K562 (cell line): Measurements from ENCODE around the gene AP3B1. TPM values are rescaled to one million over a fixed set of nuclear protein-coding genes. Genes with fewer than 3 reads are reported as not detected.

ENCODE experiments used
- ATAC-seq: fragments of 200-7000 bp; cut with Tn5 transposase; 3 replicates; pipeline ENCODE4 v1.9.1; 2020; ENCODE audit warnings: moderate library complexity
- BruUV-seq: library from RNA; stranded (reverse); fragments of 400-500 nt; replicated peaks from 2 replicates; lab custom pipeline; 2021; lab: Mats Ljungman, UMichigan
- CTCF ChIA-PET: fragments of 300-600 bp; formaldehyde crosslinking; extraction: SDS; loops from one replicate; lab custom pipeline; 2021; ENCODE audit warnings: low intra/inter-chr PET ratio; lab: Yijun Ruan, JAX
- POLR2A ChIA-PET: fragments of 300-600, 350-650 bp; sonication (Branson Sonifier 250); formaldehyde crosslinking; extraction: SDS; loops from one replicate; lab custom pipeline; 2021; ENCODE audit warnings: antibody characterized with exemption, inconsistent platforms; lab: Yijun Ruan, JAX
- DNase-seq, 4 experiments: peaks; one replicate each; pipeline versions ENCODE4 v3.0.0 to v3.0.0-alpha.2; 2011 to 2018; ENCODE audit warnings: low spot score in 3 of 4, mixed read lengths in 3 of 4; ENCODE audit errors: extremely low read depth in 1 of 4
- FAIRE-seq: peaks from 2 replicates; lab custom pipeline; 2011; peaks lifted over from hg19 to GRCh38; lab: Jason Lieb, UNC
- H2AFZ ChIP-seq: 2 replicates; pipeline ENCODE4 v1.6.0; 2011; ENCODE audit warnings: low read depth, low read length, control low read depth, inconsistent platforms
- H3K27ac ChIP-seq: fragments of 200-600 bp; 3 replicates; pipeline ENCODE4 v1.8.0; 2011; ENCODE audit warnings: low read depth, mild to moderate bottlenecking, control low read depth, inconsistent platforms, low read length, moderate library complexity, mixed read lengths; ENCODE audit errors: extremely low read depth
- H3K27me3 ChIP-seq, 2 experiments: fragments of 300-600 bp in 1 of 2; 2 replicates in 1 of 2; 3 replicates in 1 of 2; pipeline versions ENCODE4 v1.6.0 to v1.8.0; 2011; ENCODE audit warnings: inconsistent platforms in 2 of 2, low read length in 2 of 2, mild to moderate bottlenecking in 1 of 2, mixed read lengths in 1 of 2, moderate library complexity in 1 of 2; ENCODE audit not compliant: control insufficient read depth in 2 of 2, insufficient read depth in 2 of 2
- H3K36me3 ChIP-seq: fragments of 300-600 bp; 3 replicates; pipeline ENCODE4 v1.8.0; 2011; ENCODE audit warnings: mild to moderate bottlenecking, low read length, inconsistent platforms; ENCODE audit not compliant: control insufficient read depth, insufficient read depth
- H3K4me1 ChIP-seq, 2 experiments: fragments of 200-600 bp in 1 of 2; replicated peaks in 1 of 2; 2 replicates in 1 of 2; 3 replicates in 1 of 2; pipeline versions ENCODE4 v1.5.1 to v1.8.0; 2011; ENCODE audit warnings: inconsistent platforms in 2 of 2, low read length in 2 of 2, mild to moderate bottlenecking in 1 of 2, mixed read lengths in 1 of 2, moderate library complexity in 1 of 2; ENCODE audit not compliant: control insufficient read depth in 2 of 2, insufficient read depth in 2 of 2
- H3K4me2 ChIP-seq: 2 replicates; pipeline ENCODE4 v1.6.1; 2011; ENCODE audit warnings: low read length, control low read depth, inconsistent platforms, mixed read lengths; ENCODE audit not compliant: insufficient read depth
- H3K4me3 ChIP-seq: fragments of 200-600 bp; sonication (generic), shearing (Covaris generic); 2 replicates; pipeline ENCODE4 v1.5.1; 2016; ENCODE audit warnings: control low read depth, inconsistent platforms
- H3K79me2 ChIP-seq: fragments of 200-600 bp; 3 replicates; pipeline ENCODE4 v1.8.0; 2011; ENCODE audit warnings: low read length, inconsistent platforms; ENCODE audit not compliant: control insufficient read depth, insufficient read depth
- H3K9ac ChIP-seq, 2 experiments: 2 replicates each; pipeline versions ENCODE4 v1.6.0 to v1.6.1; 2011; ENCODE audit warnings: low read depth in 2 of 2, low read length in 2 of 2, control low read depth in 1 of 2, inconsistent platforms in 1 of 2, mild to moderate bottlenecking in 1 of 2, mixed read lengths in 1 of 2; ENCODE audit not compliant: insufficient read depth in 1 of 2
- H3K9me1 ChIP-seq: one replicate; pipeline ENCODE4 v1.6.0; 2011; ENCODE audit warnings: inconsistent platforms, mild to moderate bottlenecking, low read length, moderate library complexity; ENCODE audit not compliant: control insufficient read depth, insufficient read depth
- H3K9me3 ChIP-seq: replicated peaks from 2 replicates; pipeline ENCODE4 v1.5.1; 2011; ENCODE audit warnings: low read depth, low read length, inconsistent platforms; ENCODE audit not compliant: control insufficient read depth, insufficient read depth
- H4K20me1 ChIP-seq: replicated peaks from 2 replicates; pipeline ENCODE4 v1.6.1; 2011; ENCODE audit warnings: low read length, inconsistent platforms, mixed read lengths; ENCODE audit not compliant: control insufficient read depth, insufficient read depth
- HMBOX1 ChIP-seq: sonication (generic); IDR thresholded peaks from 2 replicates; pipeline ENCODE4 v1.6.1; 2016
- HNRNPK ChIP-seq: fragments of 200-400 bp; formaldehyde crosslinking; IDR thresholded peaks from one replicate; pipeline ENCODE4 v1.6.1; 2018; ENCODE audit warnings: mild to moderate bottlenecking, low read depth, low read length; ENCODE audit not compliant: poor library complexity, severe bottlenecking
- MBD1 ChIP-seq: fragments of 250-450 bp; sonication (Bioruptor Pico); IDR thresholded peaks from 2 replicates; pipeline ENCODE4 v1.8.0; 2022; ENCODE audit warnings: inconsistent platforms
- NFRKB ChIP-seq: fragments of 450-650 bp; IDR thresholded peaks from 2 replicates; pipeline ENCODE4 v1.6.1; 2016; ENCODE audit warnings: low read depth
- NKRF ChIP-seq: fragments of 450-650 bp; IDR thresholded peaks from 2 replicates; pipeline ENCODE4 v1.6.1; 2016; ENCODE audit warnings: borderline replicate concordance
- WGBS: fragments of 100-300 bp; shearing (Covaris generic); methylation state at CpG from one replicate; pipeline ENCODE4 v1.1.6; 2016; ENCODE audit warnings: low coverage, mixed read lengths; ENCODE audit not compliant: insufficient coverage; ENCODE audit errors: missing lambda C conversion rate; 5-methylcytosine and 5-hydroxymethylcytosine counted together
- in situ Hi-C: fragments of 300-500 bp; cut with MboI; formaldehyde crosslinking; loops from 4 replicates; pipeline ENCODE4 v1.15.0; 2018; ENCODE audit warnings: inconsistent platforms, mixed read lengths
- intact Hi-C: fragments of 100-400 bp; cut with micrococcal nuclease; formaldehyde crosslinking; loops from 2 replicates; pipeline ENCODE4 v1.14.2; 2022
- polyA plus RNA-seq, 8 experiments: library from polyadenylated mRNA; depleted of rRNA in 4 of 8; stranded (reverse) in 5 of 8; unstranded in 3 of 8; fragments of >200 nt; fragmentation: Nextera tagmentation in 2 of 8; fragmentation: Illumina TruSeq in 1 of 8; extraction: Ambion mirVana in 2 of 8; extraction: Trizol in 1 of 8; gene quantifications; 2 replicates each; pipeline versions ENCODE4 v1.2.1 to v1.2.3, GENCODE V29; 2011 to 2014; ENCODE audit warnings: inconsistent platforms in 1 of 8, missing spikeins in 1 of 8
- total RNA-seq, 7 experiments: library from RNA; depleted of rRNA in 6 of 7; stranded (reverse); fragments of >200 nt in 6 of 7; fragmentation: Illumina TruSeq in 2 of 7; extraction: Trizol in 2 of 7; gene quantifications; 2 replicates each; pipeline versions ENCODE4 v1.2.1 to v1.2.3, GENCODE V29; 2011 to 2021; ENCODE audit warnings: low replicate concordance in 1 of 7

The AP3B1 gene
- total and polyA plus RNA-seq, 9 of the 15 experiments (the other 6 are each of a cell fraction or from before 2014, with no cell fraction given), result 21.1 to 61.8 (median 42.2) TPM

GRCh38 chr5:77957931-77958521 lies 336.5 kb downstream of the AP3B1 start:
- FAIRE-seq, result no peak
- Histone ChIP-seq H3K4me2 (no peak overlapping the region), H3K9me3 (no peaks in the 10 kb centered on the region), H3K9me1 (no peaks in the 10 kb centered on the region), H3K4me3 (no peak overlapping the region), H4K20me1 (no peaks in the 10 kb centered on the region), H3K4me1 (peaks cover 0 to 9% of the 10 kb centered on the region in 2 experiments; a peak in 1 of 5 replicates), H2AFZ (no peak overlapping the region), H3K79me2 (no peaks in the 10 kb centered on the region), H3K27ac (no peak overlapping the region), H3K36me3 (no peaks in the 10 kb centered on the region), H3K9ac (no peak overlapping the region), H3K27me3 (peaks cover 28 to 29% of the 10 kb centered on the region in 2 experiments)
- CTCF ChIA-PET, result no interaction called here
- ATAC-seq, result no peak
- in situ Hi-C loops, result loop anchor here (10.0 kb wide), 1 partner anchor 303 kb away; no protein-coding TSS in a partner anchor
- POLR2A ChIA-PET, result no interaction called here
- DNase-seq, result no peak
- TF ChIP-seq HMBOX1 (no peak), NKRF (no peak), HNRNPK (no peak), MBD1 (CRISPR knock-in tag) (no peak), NFRKB (no peak)
- WGBS, result 14% methylated on average over 24 of the region's 38 CpGs
- BruUV-seq, result no TSS peak
- intact Hi-C loops, result no loop called here
